ENCODE results near the gene SLC25A13. TPM values are rescaled to one million over a fixed set of nuclear protein-coding genes. Genes with fewer than 3 reads are reported as not detected.

The SLC25A13 gene
- total and polyA plus RNA-seq, 2 of the 8 experiments (the other 6 are each of a cell fraction or from before 2014, with no cell fraction given): 30.8 to 85.4 TPM

- H3K23me2 ChIP-seq (ENCODE audit: low read depth, low read length): no peaks in the 10 kb centered on the region
Observed at GRCh38 chr7:96188174-96188581, 133.7 kb downstream of the SLC25A13 start.

More at GRCh38 chr7:96188174-96188581, 133.7 kb downstream of the SLC25A13 start:
- H3K23ac ChIP-seq (ENCODE audit: insufficient read length): no peak overlapping the region
- H3K27ac ChIP-seq (ENCODE audit: low read depth, low read length): no peak overlapping the region
- no peaks in the 10 kb centered on the region for H3K79me1 ChIP-seq (ENCODE audit: low read depth, low read length)
- H3K4ac ChIP-seq (replicated peaks; ENCODE audit: insufficient read length, low read depth, low read length): no peak overlapping the region
- DNase-seq (ENCODE audit: low read depth in 1 of 2, low spot score in 2 of 2) (no peak), FAIRE-seq (no peak)
- CTCF ChIA-PET (ENCODE audit: partially characterized antibody): interaction anchor here (0.8 to 1.0 kb wide), 3 partner anchors 10 to 57 kb away, joined by 3 to 4 read pairs (median 4); no protein-coding TSS in a partner anchor
- H3K56ac ChIP-seq (replicated peaks; ENCODE audit: insufficient read length, low read depth, low read length): no peak overlapping the region
- H4K20me1 ChIP-seq (replicated peaks in 1 of 2; ENCODE audit: control insufficient read depth in 1 of 2, insufficient read depth in 2 of 2, low read length in 2 of 2): no peaks in the 10 kb centered on the region
- H3K9ac ChIP-seq (replicated peaks in 1 of 4; ENCODE audit: extremely low read depth in 1 of 4, low read depth in 3 of 4, low read length in 3 of 4): no peak overlapping the region
- no peak overlapping the region for H4K5ac ChIP-seq (ENCODE audit: insufficient read length, low read depth, low read length)
- no peak overlapping the region for H3K18ac ChIP-seq (ENCODE audit: extremely low read depth, low read length)
- H3K27me3 ChIP-seq (replicated peaks in 1 of 4; ENCODE audit: control insufficient read depth in 3 of 4, extremely low read depth in 1 of 4, insufficient read depth in 3 of 4, low read length in 3 of 4): no peaks in the 10 kb centered on the region
- 87% methylated on average over 8 of the region's 8 CpGs; no CpG with 5 or more reads in 1 of the 2 experiments for WGBS, 2 experiments (ENCODE audit: extremely low coverage in 1 of 2, insufficient coverage in 1 of 2, insufficient read length in 1 of 2, insufficient replicate concordance in 2 of 2, low coverage in 1 of 2, low lambda C conversion rate in 2 of 2, missing lambda C conversion rate in 1 of 2)
- H4K91ac ChIP-seq (replicated peaks; ENCODE audit: insufficient read length, low read length): no peak overlapping the region
- H3K14ac ChIP-seq (ENCODE audit: insufficient read length): no peak overlapping the region
- no peak overlapping the region for H2BK120ac ChIP-seq (replicated peaks; ENCODE audit: low read depth, low read length)
- H2AK5ac ChIP-seq (ENCODE audit: low read depth, low read length): no peak overlapping the region
- POLR2A ChIA-PET (ENCODE audit: partially characterized antibody): no interaction called here
- H3K4me1 ChIP-seq (replicated peaks in 1 of 4; ENCODE audit: control insufficient read depth in 3 of 4, insufficient read depth in 4 of 4, low read length in 3 of 4): no peaks in the 10 kb centered on the region
- no peak overlapping the region for H3K4me3 ChIP-seq (ENCODE audit: extremely low read depth in 1 of 4, insufficient read depth in 2 of 4, low read depth in 3 of 4, low read length in 4 of 4)
- H3K79me2 ChIP-seq (ENCODE audit: control insufficient read depth in 1 of 2, insufficient read depth in 2 of 2, low read length in 2 of 2): no peaks in the 10 kb centered on the region
- H3K9me3 ChIP-seq (ENCODE audit: insufficient read depth in 2 of 2, low read depth in 1 of 2, low read length in 1 of 2): no peaks in the 10 kb centered on the region
- H2AFZ ChIP-seq (ENCODE audit: low read length): no peak overlapping the region
- H3K4me2 ChIP-seq (ENCODE audit: insufficient read depth in 1 of 2, low read depth in 2 of 2, low read length in 2 of 2): no peak overlapping the region
- H2BK20ac ChIP-seq (ENCODE audit: low read length): no peak overlapping the region
- H2BK12ac ChIP-seq (ENCODE audit: low read depth, low read length): no peak overlapping the region
- H4K8ac ChIP-seq (ENCODE audit: extremely low read depth, insufficient read depth, low read length): no peak overlapping the region
- no peak overlapping the region for H2BK15ac ChIP-seq (ENCODE audit: low read length)
- TF ChIP-seq BACH1 (IDR thresholded peaks at IDR 0.05; ENCODE audit: low read length) (no peak), CHD1 (IDR thresholded peaks at IDR 0.05; ENCODE audit: low read depth, low read length) (no peak), EP300 (IDR thresholded peaks at IDR 0.05; ENCODE audit: borderline replicate concordance in 1 of 2, low read depth in 2 of 2, low read length in 2 of 2) (no peak), SAP30 (IDR thresholded peaks at IDR 0.05; ENCODE audit: insufficient read depth, insufficient replicate concordance, low read length) (no peak), PHF8 (conservative IDR thresholded peaks at IDR 0.05; ENCODE audit: low read depth, low read length) (no peak), CREB1 (IDR thresholded peaks at IDR 0.05) (no peak), MAFK (IDR thresholded peaks at IDR 0.05; ENCODE audit: low read depth, low read length) (no peak), ZNF274 (IDR thresholded peaks at IDR 0.05; ENCODE audit: borderline replicate concordance, extremely low read depth, low read length) (no peak), GABPA (IDR thresholded peaks at IDR 0.05; ENCODE audit: borderline replicate concordance, insufficient read depth, low read length) (no peak), ASH2L (IDR thresholded peaks at IDR 0.05; ENCODE audit: low read length) (no peak), ATF2 (IDR thresholded peaks at IDR 0.05; ENCODE audit: low read length) (no peak), BRCA1 (IDR thresholded peaks at IDR 0.05; ENCODE audit: low read depth, low read length) (no peak), CTBP2 (IDR thresholded peaks at IDR 0.05; ENCODE audit: borderline replicate concordance, insufficient read depth, insufficient read length, low read length) (no peak)
- no peak overlapping the region for H2BK5ac ChIP-seq (ENCODE audit: low read depth, low read length)
- peaks cover 0 to 28% (median 10%) of the 10 kb centered on the region in 4 experiments for H3K36me3 ChIP-seq (ENCODE audit: control insufficient read depth in 2 of 4, insufficient read depth in 4 of 4, low read length in 3 of 4)

Data from H1 (cell line).